Eye (tissue), 1 donor: ENCODE results near the gene FSTL3.
"Not testable (repeated sequence)": the region's sequence is repeated elsewhere in the genome, so short reads cannot be mapped to it uniquely, and the experiment has no call there.

Experiments used
- DNase-seq: peaks from one replicate; pipeline ENCODE4 v3.0.0-alpha.2; 2015

Gene FSTL3

DNA sequence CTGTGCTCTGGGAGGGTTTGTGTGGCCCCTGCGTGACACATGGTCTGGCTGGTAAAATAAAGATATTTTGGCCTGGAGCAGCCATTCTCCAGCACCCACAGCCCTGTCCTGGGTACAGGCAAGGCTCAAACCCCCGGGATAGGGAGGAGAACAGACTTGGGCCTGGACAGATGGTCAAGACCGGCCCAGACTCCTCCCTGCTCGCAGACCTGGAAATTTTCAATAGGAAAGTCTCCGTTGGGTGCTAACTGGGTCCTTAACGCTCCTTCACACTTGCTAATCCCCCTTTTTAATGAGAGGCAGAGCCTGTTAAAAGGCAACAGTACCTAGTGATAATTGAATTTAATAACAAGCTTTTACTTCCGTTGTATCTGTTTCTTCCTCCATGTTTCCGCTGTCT, 35.1 kb downstream of the FSTL3 start:
- DNase-seq = no peak

- no peak for DNase-seq
Measured at GRCh38 chr19:715347-715746, 39.2 kb downstream of the FSTL3 start.

DNA sequence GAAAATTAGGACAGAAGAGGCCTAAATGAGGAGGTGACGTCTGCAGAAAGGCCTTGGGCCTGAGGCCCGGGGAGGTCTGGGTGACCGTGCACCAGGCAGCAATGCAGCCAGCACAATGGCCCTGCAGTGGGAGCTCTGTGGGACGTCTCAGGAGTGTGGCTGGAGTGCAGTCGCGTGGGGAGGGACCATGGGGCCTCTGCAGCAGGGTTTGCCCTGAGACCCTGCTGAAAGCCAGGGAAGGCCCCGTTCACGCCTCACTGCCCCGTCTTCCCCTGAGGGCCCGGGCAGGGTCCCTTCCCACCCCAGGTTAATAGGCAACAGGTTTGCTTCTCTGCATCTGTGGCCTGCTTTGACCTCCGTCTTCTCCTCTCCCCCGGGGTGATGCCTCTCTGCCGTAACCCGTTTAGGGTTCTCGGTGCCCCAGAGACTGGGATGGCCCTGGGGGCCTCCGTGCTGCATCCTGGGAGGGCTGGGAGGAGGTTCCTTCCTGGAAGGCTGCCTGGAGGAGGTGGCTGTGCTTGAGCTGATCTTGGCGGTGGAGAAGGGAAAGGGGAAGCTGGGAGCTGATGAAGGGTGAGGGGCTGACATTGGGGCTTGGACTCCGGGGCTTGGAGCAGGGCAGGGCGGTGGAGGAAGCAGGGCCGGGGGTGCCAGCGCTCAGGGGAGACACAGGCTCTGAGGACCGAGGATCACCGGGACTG, 42.2 kb downstream of the FSTL3 start:
- peak; percentile 64 for DNase-seq

- peak; percentile 75 for DNase-seq
Measured at GRCh38 chr19:718991-719512, 42.9 kb downstream of the FSTL3 start.

DNA sequence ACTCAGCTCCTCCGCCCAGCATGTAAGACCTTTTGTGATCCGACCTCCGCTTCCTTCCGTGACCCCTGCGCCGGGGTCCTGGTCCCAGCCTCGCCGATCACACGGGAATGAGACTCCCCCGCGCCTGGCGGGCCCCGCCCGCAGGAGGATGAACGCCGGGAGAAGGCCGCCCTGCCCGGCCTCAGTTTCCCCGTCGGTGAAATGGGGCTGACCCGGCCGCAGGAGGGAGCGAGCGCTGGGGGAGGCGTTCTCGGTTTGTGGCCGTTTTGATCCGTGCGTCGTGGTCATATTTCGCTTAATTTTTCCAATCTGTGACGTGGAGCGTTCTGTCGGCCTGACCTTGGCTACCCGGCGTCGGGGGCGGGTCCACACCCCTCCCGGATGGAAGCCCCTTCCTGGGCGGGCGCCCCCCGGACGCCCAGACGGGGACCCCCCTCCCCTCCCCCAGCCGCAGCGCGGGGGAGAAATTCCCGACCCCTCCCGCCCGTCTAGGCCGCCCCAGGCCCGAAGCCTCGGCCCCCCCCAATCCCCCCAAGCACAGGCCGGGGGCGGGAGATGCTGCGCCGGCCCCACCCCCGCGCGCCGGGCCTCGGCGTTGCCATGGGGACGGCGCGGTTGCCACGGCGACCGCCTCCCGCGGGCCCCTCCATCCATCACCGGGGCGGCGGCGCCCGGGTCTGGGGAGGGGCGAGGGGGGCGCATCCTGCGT, 43.6 kb downstream of the FSTL3 start:
- DNase-seq = peak; percentile 85

DNA sequence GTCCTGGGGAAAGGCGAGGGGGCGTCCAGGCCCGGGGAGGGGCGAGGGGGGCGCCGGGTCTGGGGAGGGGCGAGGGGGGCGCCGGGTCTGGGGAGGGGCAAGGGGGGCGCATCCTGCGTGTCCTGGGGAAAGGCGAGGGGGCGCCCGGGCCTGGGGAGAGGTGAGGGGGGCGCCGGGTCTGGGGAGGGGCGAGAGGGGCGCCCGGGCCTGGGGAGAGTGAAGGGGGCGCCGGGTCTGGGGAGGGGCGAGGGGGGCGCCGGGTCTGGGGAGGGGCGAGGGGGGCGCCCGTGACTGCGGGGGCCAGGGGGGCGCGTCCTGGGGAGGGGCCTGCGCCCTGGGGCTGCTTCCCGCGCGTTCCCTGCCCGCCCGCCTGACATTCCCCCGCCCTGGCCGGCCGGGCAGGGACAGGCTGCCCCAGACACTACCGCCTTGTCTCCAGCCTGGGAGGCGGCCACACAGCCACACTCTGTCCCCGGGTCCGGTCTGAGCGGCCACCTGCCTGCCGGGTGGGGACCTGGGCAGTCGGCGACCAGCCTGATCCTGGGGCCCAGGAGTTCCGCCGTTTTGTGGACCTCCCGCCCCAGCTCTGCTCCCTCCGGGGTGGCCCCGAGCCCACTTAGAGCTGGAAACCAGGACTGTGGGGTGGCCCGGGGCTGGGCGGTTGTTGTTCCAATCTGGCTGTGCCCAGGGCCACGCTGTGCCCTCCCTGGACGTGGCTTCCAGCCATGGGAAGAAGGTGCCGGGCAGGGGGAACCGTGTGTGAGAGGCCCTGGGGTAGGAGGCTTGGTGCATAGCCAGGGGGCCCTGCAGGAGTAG, 44.4 kb downstream of the FSTL3 start:
- DNase-seq = peak; percentile 73

- DNase-seq = no peak
Measured at GRCh38 chr19:722553-723101, 46.4 kb downstream of the FSTL3 start.

- DNase-seq = no peak
Measured at GRCh38 chr19:723247-723646, 47.1 kb downstream of the FSTL3 start.

DNA sequence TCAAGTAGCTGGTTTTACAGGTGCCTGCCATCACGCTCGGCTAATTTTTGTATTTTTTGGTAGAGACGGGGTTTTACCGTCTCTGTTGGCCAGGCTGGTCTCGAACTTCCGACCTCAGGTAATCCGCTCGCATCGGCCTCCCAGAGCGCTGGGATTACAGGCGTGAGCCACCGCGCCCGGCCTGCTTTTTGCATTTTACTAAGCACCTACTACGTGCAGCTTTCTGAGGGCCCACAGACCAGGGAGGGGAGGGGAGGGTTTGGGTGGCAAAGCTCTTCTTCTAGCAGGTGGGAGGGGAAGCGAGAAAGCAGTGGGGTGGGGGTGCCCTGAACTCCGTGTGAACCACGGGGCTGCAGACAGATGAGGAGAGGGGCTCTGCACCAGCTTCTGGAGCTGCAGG, 47.5 kb downstream of the FSTL3 start:
- no peak for DNase-seq

DNA sequence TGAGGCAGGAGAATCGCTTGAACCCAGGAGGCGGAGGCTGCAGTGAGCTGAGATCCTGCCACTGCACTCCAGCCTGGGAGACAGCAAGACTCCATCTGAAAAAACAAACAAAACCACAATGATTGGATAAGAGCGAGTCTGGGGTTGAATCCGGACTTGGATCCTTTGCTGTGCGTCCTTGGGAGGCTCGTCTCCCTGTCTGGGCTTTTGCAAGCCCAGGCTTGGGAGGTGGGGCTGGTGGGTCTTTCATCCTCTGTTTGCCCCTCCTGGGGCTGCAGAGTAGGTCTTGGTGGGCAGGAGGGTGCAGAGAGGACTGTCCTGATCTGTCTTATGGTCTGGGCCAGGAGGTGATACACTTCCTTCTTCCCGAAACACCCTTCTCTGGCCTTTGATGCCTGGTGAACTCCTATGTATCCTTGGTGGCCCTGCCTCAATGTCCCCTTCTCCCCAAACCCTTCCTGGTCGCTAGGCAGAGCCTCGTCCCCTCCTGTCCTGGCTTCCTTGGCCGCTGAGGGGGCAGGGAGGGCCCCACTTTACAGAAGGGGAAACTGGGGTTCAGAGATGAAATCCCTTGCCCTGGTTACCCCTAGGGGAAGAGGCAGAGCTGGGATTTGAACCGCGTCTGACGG, 49.4 kb downstream of the FSTL3 start:
- DNase-seq = no peak

DNA sequence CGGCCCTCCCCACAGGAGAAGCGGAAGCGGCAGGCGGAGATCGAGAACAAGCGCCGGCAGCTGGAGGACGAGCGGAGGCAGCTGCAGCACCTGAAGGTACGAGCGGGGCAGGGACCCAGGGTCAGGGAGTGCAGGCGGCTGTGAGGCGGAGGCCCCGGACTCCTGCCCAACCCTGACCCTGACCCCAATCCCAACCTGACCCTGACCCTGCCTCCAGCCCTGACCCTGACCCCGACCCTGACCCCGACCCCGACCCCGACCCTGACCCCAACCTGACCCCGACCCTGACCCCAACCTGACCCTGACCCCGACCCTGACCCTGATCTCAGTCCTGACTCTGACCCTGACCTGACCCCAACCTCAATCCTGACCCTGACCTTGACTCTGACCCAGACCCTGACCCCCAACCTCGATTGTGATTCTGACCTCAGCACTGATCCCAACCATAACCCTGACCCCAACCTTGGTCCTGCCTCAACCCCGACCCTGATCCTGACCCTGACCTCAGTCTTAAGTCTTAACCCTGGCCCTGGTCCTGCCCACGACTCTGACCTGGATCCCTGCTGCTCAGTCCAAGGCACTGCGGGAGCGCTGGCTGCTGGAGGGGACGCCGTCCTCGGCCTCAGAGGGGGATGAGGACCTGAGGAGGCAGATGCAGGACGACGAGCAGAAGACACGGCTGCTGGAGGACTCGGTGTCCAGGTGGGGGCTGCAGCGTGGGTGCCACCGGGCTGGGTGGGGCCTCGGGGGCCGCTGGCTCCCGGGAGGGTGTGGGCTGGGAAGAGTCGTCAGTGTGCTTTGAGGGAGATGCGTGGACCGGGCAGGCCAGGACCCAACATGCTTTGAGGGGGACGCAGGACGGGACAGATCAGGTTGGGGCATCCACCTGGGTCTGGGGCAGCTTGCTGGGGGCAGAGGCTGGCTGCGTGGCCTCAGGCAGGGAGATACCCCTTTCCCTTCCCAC, 51.1 kb downstream of the FSTL3 start:
- DNase-seq = no peak

- DNase-seq = no peak
Measured at GRCh38 chr19:728011-728410, 51.8 kb downstream of the FSTL3 start.

GRCh38 chr19:729564-729963, 53.4 kb downstream of the FSTL3 start:
- not testable (repeated sequence) for DNase-seq

DNA sequence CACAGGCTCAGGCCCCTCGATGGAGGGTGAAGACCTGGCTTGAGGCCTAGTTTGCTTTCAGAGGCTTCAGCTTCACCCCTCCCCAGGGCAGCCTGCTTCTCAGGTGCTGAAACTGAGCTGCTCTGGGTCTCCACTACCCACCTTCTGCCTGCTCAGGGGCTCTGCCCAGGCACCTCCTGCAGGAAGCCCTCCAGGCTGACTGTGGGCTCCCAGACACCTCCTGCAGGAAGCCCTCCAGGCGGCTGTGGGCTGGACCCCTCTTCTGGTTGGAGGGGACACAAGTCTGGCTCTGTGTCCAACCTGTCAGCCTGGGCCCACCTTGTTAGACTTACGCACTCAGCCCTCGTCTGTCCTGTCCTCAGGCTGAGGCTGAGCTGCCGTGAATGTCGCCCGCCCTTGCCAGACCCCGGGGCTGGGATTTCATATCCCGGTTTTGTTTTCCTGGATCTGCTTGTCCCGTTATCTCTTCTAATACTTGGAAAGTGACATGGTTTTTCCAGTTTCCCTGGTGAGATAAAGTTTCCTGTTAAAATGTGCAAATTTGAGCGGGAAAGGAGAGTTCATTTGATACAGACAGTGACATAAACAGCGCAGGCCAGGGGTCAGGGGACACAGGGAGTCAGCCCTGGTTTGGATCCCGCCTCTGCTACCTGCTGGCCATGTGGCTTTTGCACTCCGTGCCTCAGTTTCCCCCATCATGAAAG, 53.9 kb downstream of the FSTL3 start:
- no peak for DNase-seq

DNA sequence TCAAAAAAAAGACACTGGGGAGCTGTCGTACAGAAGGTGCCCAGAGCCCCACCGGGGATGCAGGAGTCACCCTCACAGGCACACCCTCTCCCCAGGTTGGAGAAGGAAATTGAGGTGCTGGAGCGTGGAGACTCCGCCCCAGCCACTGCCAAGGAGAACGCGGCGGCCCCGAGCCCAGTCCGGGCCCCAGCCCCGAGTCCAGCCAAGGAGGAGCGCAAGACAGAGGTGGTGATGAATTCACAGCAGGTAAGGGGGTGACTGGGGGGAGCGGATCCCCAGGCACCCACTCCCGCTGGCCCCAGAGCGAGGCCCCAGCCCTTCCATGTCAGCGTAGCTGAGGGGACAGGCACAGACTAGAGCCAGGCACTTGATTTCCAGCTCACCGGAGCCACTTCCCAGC, 54.8 kb downstream of the FSTL3 start:
- no peak for DNase-seq

DNA sequence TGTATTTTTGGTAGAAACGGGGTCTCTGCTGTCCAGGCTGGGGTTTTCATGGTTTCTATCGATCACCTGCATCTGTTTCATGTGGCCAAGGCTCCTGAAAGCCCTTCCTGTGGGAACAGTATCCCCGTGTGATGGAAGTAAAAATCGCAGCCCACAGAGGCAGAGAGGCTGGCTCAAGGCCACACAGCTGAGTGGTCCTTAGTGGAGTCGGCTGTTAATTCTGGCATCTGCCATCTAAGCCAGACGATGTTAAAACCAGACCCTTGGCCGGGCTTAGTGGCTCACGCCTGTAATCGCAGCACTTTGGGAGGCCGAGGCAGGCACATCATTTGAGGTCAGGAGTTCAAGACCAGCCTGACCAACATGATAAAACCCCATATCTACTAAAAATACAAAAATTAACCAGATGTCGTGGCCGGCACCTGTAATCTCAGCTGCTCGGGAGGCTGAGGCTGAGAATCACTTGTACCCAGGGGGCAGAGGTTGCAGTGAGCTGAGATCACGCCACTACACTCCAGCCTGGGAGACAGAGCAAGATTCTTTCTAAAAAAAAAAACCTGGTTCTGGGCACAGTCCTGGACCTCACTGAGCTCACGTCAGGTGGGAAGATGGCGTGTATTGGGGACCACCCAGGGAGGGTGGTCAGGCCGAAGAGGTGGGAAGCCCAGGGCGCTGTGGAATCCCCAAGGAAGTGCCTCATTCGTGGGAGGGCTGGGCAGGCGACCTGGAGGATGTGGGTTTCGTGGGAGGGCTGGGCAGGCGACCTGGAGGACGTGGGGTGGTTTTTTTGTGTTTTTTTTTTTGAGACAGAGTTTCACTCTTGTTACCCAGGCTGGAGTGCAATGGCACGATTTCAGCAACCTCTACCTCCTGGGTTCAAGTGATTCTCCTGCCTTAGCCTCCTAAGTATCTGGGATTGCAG, 56.2 kb downstream of the FSTL3 start:
- DNase-seq = no peak
